GM19324 (cell line): Measurements from ENCODE around the gene WASF2.

Experiments
- ATAC-seq: cut with Tn5 transposase; IDR thresholded peaks from one replicate; pipeline ENCODE4 v1.9.1; 2021; ENCODE audit warnings: mild to moderate bottlenecking, moderate library complexity; ENCODE audit not compliant: unreplicated experiment, low FRiP score

The WASF2 gene

GRCh38 chr1:27381969-27382762 is 107.8 kb downstream of the WASF2 start:
- no peak for ATAC-seq

GRCh38 chr1:27380766-27381733 is 108.9 kb downstream of the WASF2 start:
- ATAC-seq = no peak

GRCh38 chr1:27380224-27380623 is 109.7 kb downstream of the WASF2 start:
- no peak for ATAC-seq

- no peak for ATAC-seq
Observed at GRCh38 chr1:27379564-27380122, 110.3 kb downstream of the WASF2 start.

GRCh38 chr1:27377760-27378495 is 112.0 kb downstream of the WASF2 start:
- no peak for ATAC-seq

GRCh38 chr1:27374362-27375086 is 115.4 kb downstream of the WASF2 start, which contains the start of gene FCN3:
FCN3 (minus strand) TSS chr1:27374824; CDS start chr1:27374818, 6 bp downstream.
- no peak for ATAC-seq

- ATAC-seq = no peak
Observed at GRCh38 chr1:27372808-27373690, 116.9 kb downstream of the WASF2 start.

- no peak for ATAC-seq
Observed at GRCh38 chr1:27372022-27372807, 117.8 kb downstream of the WASF2 start.

- no peak for ATAC-seq
Observed at GRCh38 chr1:27368869-27369582, 120.9 kb downstream of the WASF2 start.

- no peak for ATAC-seq
Observed at GRCh38 chr1:27367160-27367650, 122.8 kb downstream of the WASF2 start.

GRCh38 chr1:27366411-27367159 is 123.4 kb downstream of the WASF2 start, which contains the start of gene MAP3K6:
MAP3K6 (minus strand) TSS chr1:27366961; CDS start chr1:27366597, 364 bp downstream.
- ATAC-seq = no peak

GRCh38 chr1:27366113-27366410 is 123.9 kb downstream of the WASF2 start:
- no peak for ATAC-seq

GRCh38 chr1:27365372-27366112 is 124.4 kb downstream of the WASF2 start:
- ATAC-seq = no peak

GRCh38 chr1:27364696-27365371 is 125.1 kb downstream of the WASF2 start:
- no peak for ATAC-seq
